Skeletal muscle tissue (tissue), 4 donors: ENCODE results near the gene SEM1. TPM values are rescaled to one million over a fixed set of nuclear protein-coding genes. Genes with fewer than 3 reads are reported as not detected.
"Not testable (repeated sequence)": the region's sequence is repeated elsewhere in the genome, so short reads cannot be mapped to it uniquely, and the experiment has no call there.

Experiments
- H3K27ac ChIP-seq: one replicate; pipeline ENCODE4 v1.7.0; 2013; ENCODE audit warnings: mild to moderate bottlenecking, low read depth, low read length, inconsistent platforms
- H3K27me3 ChIP-seq, 3 donors: one replicate each; pipeline ENCODE4 v1.7.0; 2013; ENCODE audit warnings: low read length in 3 of 3; ENCODE audit not compliant: control insufficient read depth in 3 of 3, insufficient read depth in 3 of 3
- H3K36me3 ChIP-seq, 3 donors: one replicate each; pipeline ENCODE4 v1.7.0; 2013; ENCODE audit warnings: low read length in 3 of 3; ENCODE audit not compliant: control insufficient read depth in 3 of 3, insufficient read depth in 3 of 3
- H3K4me1 ChIP-seq, 3 donors: one replicate each; pipeline ENCODE4 v1.7.0; 2013; ENCODE audit warnings: low read length in 3 of 3, mild to moderate bottlenecking in 3 of 3; ENCODE audit not compliant: control insufficient read depth in 3 of 3, insufficient read depth in 3 of 3
- H3K4me3 ChIP-seq, 3 donors: one replicate each; pipeline ENCODE4 v1.7.0; 2013; ENCODE audit warnings: low read length in 3 of 3
- H3K9ac ChIP-seq, 3 donors: one replicate each; pipeline ENCODE4 v1.7.0; 2013; ENCODE audit warnings: low read length in 3 of 3, mild to moderate bottlenecking in 3 of 3, moderate library complexity in 2 of 3, low read depth in 1 of 3
- H3K9me3 ChIP-seq, 3 donors: one replicate each; pipeline ENCODE4 v1.7.0; 2013; ENCODE audit warnings: low read length in 3 of 3; ENCODE audit not compliant: control insufficient read depth in 3 of 3
- total RNA-seq: library from RNA; depleted of rRNA; stranded (reverse); fragments of >200 nt; gene quantifications from one replicate; pipeline ENCODE4 v1.2.3, GENCODE V29; 2014
- donor health status: Osteomylitis.

Gene SEM1
- total RNA-seq, 1 donor from 2014 or later: 23.5 TPM

DNA sequence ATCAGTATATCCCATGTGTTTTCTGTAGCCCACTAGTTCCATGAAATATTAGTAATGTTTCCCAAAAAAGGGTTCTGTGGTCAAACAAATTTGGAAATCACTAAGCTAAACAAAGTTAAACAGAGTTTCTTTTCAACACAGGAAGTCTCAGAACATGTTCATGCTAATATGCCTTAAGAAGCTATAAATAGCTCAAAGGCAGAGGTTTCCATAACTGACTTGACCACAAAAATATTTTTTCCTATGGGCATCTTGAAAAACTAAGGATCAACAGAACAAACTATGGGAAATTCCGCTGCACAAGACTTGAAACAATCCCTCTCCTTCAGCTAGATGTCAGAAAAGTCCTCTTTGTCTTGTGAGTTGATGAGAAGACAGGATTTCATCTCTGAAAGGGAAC lies 59.7 kb downstream of the SEM1 start:
- no peak overlapping the region for H3K9ac ChIP-seq
- no peak overlapping the region for H3K27ac ChIP-seq
- H3K36me3 ChIP-seq: no peaks in the 10 kb centered on the region
- H3K27me3 ChIP-seq: no peaks in the 10 kb centered on the region
- H3K9me3 ChIP-seq: no peaks in the 10 kb centered on the region
- H3K4me3 ChIP-seq: no peak overlapping the region
- no peaks in the 10 kb centered on the region for H3K4me1 ChIP-seq

DNA sequence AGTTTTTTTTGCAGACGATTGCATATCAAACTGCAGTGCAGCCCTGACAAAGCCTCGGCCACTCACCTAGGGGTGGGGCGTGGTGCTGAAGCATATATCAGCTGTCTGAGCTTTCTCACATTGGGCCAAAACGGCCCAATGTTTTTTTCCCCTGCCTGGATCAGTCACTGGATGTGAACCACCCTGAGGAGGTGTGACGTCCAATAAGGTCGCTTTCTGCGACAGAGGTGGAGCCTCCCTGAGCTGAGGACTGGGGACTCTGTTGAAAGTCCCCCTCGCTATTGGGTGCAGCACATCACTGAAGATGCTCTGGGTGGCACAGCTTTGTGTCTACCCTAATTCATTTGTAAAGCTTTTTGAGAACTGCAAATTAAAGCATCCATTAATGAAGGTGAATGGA lies 60.9 kb downstream of the SEM1 start:
- no peaks in the 10 kb centered on the region for H3K4me1 ChIP-seq
- no peaks in the 10 kb centered on the region for H3K27me3 ChIP-seq
- no peaks in the 10 kb centered on the region for H3K36me3 ChIP-seq
- no peak overlapping the region for H3K27ac ChIP-seq
- H3K9ac ChIP-seq: no peak overlapping the region
- H3K9me3 ChIP-seq: no peaks in the 10 kb centered on the region
- H3K4me3 ChIP-seq: no peak overlapping the region

DNA sequence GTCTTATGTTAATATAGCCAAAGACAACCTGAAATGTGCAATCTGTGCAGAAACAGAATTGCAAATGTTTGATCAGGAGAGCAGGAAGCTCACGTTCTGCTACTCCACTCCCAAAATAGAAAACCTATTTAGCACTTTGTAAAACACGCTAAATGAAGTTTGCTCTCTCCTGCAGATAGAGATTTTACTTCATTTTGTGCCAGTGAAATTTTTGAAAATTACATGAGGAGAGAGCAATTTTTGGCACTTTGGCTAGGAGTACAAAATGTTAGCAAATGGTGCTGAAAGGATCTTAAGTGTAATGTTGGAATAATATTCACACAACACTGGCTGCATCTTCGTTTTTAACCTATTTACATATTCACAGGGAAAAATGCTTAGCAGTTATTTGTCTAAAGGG lies 61.9 kb downstream of the SEM1 start:
- Histone ChIP-seq H3K4me1 (no peaks in the 10 kb centered on the region), H3K27ac (no peak overlapping the region), H3K9ac (no peak overlapping the region), H3K9me3 (no peaks in the 10 kb centered on the region), H3K36me3 (no peaks in the 10 kb centered on the region), H3K4me3 (no peak overlapping the region), H3K27me3 (no peaks in the 10 kb centered on the region)

DNA sequence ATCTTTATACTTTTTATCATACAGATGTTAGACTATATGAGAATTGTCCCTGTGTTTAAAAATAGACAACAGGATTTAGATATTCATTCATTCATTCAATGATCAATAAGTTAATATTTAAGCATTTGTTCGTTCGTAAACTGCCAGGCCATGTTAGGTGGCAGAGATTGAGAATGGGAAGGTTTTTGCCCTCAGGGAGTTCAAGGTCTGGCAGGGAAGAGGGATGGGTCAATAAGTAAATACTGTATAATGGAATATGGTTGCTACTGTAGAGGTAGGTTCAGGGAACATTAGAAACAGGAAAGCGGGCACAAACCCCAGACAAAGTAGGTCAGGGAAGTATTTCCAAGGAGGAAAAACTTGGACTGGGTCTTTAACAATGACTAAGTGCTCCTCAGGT lies 64.6 kb downstream of the SEM1 start:
- Histone ChIP-seq H3K4me1 (no peaks in the 10 kb centered on the region), H3K9me3 (no peaks in the 10 kb centered on the region), H3K27me3 (no peaks in the 10 kb centered on the region), H3K4me3 (no peak overlapping the region), H3K27ac (no peak overlapping the region), H3K36me3 (no peaks in the 10 kb centered on the region), H3K9ac (no peak overlapping the region)

DNA sequence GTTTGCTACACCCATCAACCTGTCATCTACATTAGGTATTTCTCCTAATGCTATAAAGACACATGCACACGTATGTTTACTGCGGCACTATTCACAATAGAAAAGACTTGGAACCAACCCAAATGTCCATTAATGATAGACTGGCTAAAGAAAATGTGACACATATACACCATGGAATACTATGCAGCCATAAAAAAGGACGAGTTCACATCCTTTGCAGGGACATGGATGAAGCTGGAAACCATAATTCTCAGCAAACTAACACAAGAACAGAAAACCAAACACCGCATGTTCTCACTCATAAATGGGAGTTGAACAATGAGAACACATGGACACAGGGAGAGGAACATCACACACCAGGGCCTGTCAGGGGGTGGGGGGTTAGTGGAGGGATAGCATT lies 66.2 kb downstream of the SEM1 start:
- H3K27ac ChIP-seq, H3K9ac ChIP-seq, H3K4me3 ChIP-seq, H3K36me3 ChIP-seq, H3K9me3 ChIP-seq, H3K27me3 ChIP-seq, H3K4me1 ChIP-seq: not testable (repeated sequence)

DNA sequence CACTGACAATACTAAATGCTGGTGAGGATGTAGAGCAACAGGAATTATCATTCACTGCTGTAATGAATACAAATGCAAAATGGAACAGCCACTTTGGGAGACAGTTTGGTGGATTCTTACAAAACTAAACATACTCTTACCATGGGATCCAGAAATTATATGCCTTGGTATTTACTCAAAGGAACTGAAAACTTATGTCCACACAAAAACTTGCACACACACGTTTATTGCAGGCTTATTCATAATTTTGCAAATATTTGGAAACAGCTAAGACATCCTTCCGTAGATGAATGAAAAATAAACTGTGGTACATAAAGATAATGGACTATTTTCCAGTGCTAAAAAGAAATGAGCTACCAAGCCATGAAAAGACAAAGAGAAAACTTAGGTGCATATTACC lies 69.6 kb downstream of the SEM1 start:
- Histone ChIP-seq H3K27ac (no peak overlapping the region), H3K36me3 (no peaks in the 10 kb centered on the region), H3K4me3 (no peak overlapping the region), H3K27me3 (no peaks in the 10 kb centered on the region), H3K4me1 (peaks cover 0 to 13% (median 5%) of the 10 kb centered on the region in 3 donors), H3K9ac (no peak overlapping the region), H3K9me3 (no peaks in the 10 kb centered on the region)
